Caco-2 (cell line): Measurements from ENCODE around the gene RALBP1. TPM values are rescaled to one million over a fixed set of nuclear protein-coding genes. Genes with fewer than 3 reads are reported as not detected.

Experiments
- BruUV-seq: library from RNA; stranded (reverse); fragments of 400-500 nt; replicated peaks from 2 replicates; lab custom pipeline; 2021; lab: Mats Ljungman, UMichigan
- CTCF ChIA-PET: fragments of 300-600 bp; sonication (Branson Sonifier 250); formaldehyde crosslinking; loops from one replicate; lab custom pipeline; 2022; ENCODE audit warnings: antibody characterized with exemption; lab: Charles Lee
- POLR2A ChIA-PET: fragments of 300-600 bp; sonication (Branson Sonifier 250); formaldehyde crosslinking; loops from one replicate; lab custom pipeline; 2022; ENCODE audit warnings: antibody characterized with exemption; lab: Charles Lee
- DNase-seq, 2 experiments: peaks; one replicate each; pipeline versions ENCODE4 v3.0.0 to v3.0.0-alpha.2; 2020 to 2022
- H3K27me3 ChIP-seq: replicated peaks from 2 replicates; pipeline ENCODE4 v1.6.0; 2011; ENCODE audit warnings: low read length; ENCODE audit not compliant: control insufficient read depth, insufficient read depth
- H3K36me3 ChIP-seq: 2 replicates; pipeline ENCODE4 v1.5.1; 2011; ENCODE audit warnings: low read length; ENCODE audit not compliant: control insufficient read depth, insufficient read depth
- H3K4me1 ChIP-seq: fragments of 250-450 bp; sonication (Bioruptor Pico); 2 replicates; pipeline ENCODE4 v1.5.1; 2020; ENCODE audit warnings: mild to moderate bottlenecking
- H3K4me3 ChIP-seq: 2 replicates; pipeline ENCODE4 v1.5.1; 2011; ENCODE audit warnings: low read depth, mild to moderate bottlenecking, control low read depth, low read length
- H3K9me3 ChIP-seq: fragments of 250-450 bp; sonication (Bioruptor Pico); 2 replicates; pipeline ENCODE4 v1.5.1; 2020; ENCODE audit warnings: mild to moderate bottlenecking, moderate library complexity
- H3K27ac Mint-ChIP-seq: one replicate; pipeline ENCODE4 v1.8.0; 2022; ENCODE audit warnings: mixed read lengths; ENCODE audit not compliant: unreplicated experiment
- H3K27me3 Mint-ChIP-seq: one replicate; pipeline ENCODE4 v1.8.0; 2022; ENCODE audit warnings: mixed read lengths; ENCODE audit not compliant: insufficient read depth, unreplicated experiment
- H3K36me3 Mint-ChIP-seq: one replicate; pipeline ENCODE4 v1.8.0; 2022; ENCODE audit warnings: mild to moderate bottlenecking, mixed read lengths; ENCODE audit not compliant: insufficient read depth, unreplicated experiment
- H3K4me1 Mint-ChIP-seq: one replicate; pipeline ENCODE4 v1.8.0; 2022; ENCODE audit warnings: low read depth, mixed read lengths; ENCODE audit not compliant: unreplicated experiment
- H3K4me3 Mint-ChIP-seq: one replicate; pipeline ENCODE4 v1.8.0; 2022; ENCODE audit warnings: mild to moderate bottlenecking, moderate library complexity, mixed read lengths; ENCODE audit not compliant: unreplicated experiment
- H3K9me3 Mint-ChIP-seq: one replicate; pipeline ENCODE4 v1.8.0; 2022; ENCODE audit warnings: mixed read lengths; ENCODE audit not compliant: unreplicated experiment
- CTCF ChIP-seq, 2 experiments: fragments of 200-600 bp in 1 of 2; IDR thresholded peaks; 1 replicate in 1 of 2; 2 replicates in 1 of 2; pipeline versions ENCODE4 v1.5.1 to v1.8.0; 2011 to 2022; ENCODE audit warnings: antibody characterized with exemption in 1 of 2, control low read depth in 1 of 2, inconsistent platforms in 1 of 2, low read depth in 1 of 2, low read length in 1 of 2, mild to moderate bottlenecking in 1 of 2, moderate library complexity in 1 of 2; ENCODE audit not compliant: insufficient read depth in 1 of 2, severe bottlenecking in 1 of 2, unreplicated experiment in 1 of 2
- intact Hi-C: fragments of 100-400 bp; cut with micrococcal nuclease; formaldehyde crosslinking; loops from one replicate; pipeline ENCODE4 v1.10.0; 2022; ENCODE audit not compliant: unreplicated experiment
- total RNA-seq: library from RNA; stranded (reverse); gene quantifications from 2 replicates; pipeline ENCODE4 v1.2.3, GENCODE V29; 2022

The RALBP1 gene
- total RNA-seq, 1 experiment from 2014 or later = 66.3 TPM

- no peaks in the 10 kb centered on the region for H3K27me3 ChIP-seq
- ChIA-PET CTCF (no interaction called here), POLR2A (no interaction called here)
- intact Hi-C loops = no loop called here
- no peaks in the 10 kb centered on the region for H3K9me3 ChIP-seq
- H3K36me3 ChIP-seq = peaks cover 2% of the 10 kb centered on the region
- no peak for TF ChIP-seq CTCF (IDR thresholded peaks at IDR 0.05; ENCODE audit: insufficient read depth in 1 of 2, low read depth in 1 of 2, low read length in 1 of 2, severe bottlenecking in 1 of 2, unreplicated experiment in 1 of 2)
- DNase-seq = no peak
- H3K4me3 ChIP-seq = no peak overlapping the region
- no peaks in the 10 kb centered on the region for H3K27me3 Mint-ChIP-seq
- no peaks in the 10 kb centered on the region for H3K9me3 Mint-ChIP-seq
- H3K4me1 ChIP-seq = no peaks in the 10 kb centered on the region
- H3K36me3 Mint-ChIP-seq = peaks cover 36% of the 10 kb centered on the region
- no TSS peak for BruUV-seq
- H3K4me3 Mint-ChIP-seq = no peak overlapping the region
- no peak overlapping the region for H3K27ac Mint-ChIP-seq
- H3K4me1 Mint-ChIP-seq = no peaks in the 10 kb centered on the region
Measured at GRCh38 chr18:9565407-9565806, 90.1 kb downstream of the RALBP1 start.

GRCh38 chr18:9568186-9568585, 92.9 kb downstream of the RALBP1 start:
- TF ChIP-seq CTCF (IDR thresholded peaks at IDR 0.05; ENCODE audit: insufficient read depth in 1 of 2, low read depth in 1 of 2, low read length in 1 of 2, severe bottlenecking in 1 of 2, unreplicated experiment in 1 of 2) = no peak
- H3K9me3 ChIP-seq = no peaks in the 10 kb centered on the region
- ChIA-PET POLR2A (no interaction called here), CTCF (no interaction called here)
- no peaks in the 10 kb centered on the region for H3K9me3 Mint-ChIP-seq
- no peak overlapping the region for H3K4me3 ChIP-seq
- H3K4me1 ChIP-seq = no peaks in the 10 kb centered on the region
- no peak overlapping the region for H3K27ac Mint-ChIP-seq
- no TSS peak for BruUV-seq
- H3K4me1 Mint-ChIP-seq = no peaks in the 10 kb centered on the region
- H3K27me3 ChIP-seq = no peaks in the 10 kb centered on the region
- DNase-seq = no peak
- intact Hi-C loops = no loop called here
- H3K4me3 Mint-ChIP-seq = no peak overlapping the region
- H3K36me3 ChIP-seq = no peaks in the 10 kb centered on the region; the same call in none of the 2 replicates
- H3K36me3 Mint-ChIP-seq = peaks cover 36% of the 10 kb centered on the region
- no peaks in the 10 kb centered on the region for H3K27me3 Mint-ChIP-seq

DNA sequence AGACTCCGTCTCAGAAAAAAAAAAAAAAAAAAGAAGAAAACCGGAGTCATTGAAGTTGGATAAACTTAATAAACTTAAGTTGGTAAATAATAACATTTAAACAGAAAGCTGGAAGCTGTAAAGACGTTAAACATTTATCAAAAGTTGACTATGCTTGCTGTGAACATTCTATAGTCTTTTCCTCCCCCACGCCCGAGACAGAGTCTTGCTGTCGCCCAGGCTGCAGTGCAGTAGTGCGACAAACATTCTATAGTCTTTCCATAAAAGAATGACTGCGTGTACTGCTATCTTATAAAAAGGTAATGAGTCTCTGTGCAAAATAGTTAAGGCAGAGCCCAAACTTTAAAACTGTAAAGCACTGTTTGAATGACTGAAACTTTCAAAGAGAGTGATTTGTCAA, 93.9 kb downstream of the RALBP1 start:
- no peak overlapping the region for H3K4me3 Mint-ChIP-seq
- H3K4me1 Mint-ChIP-seq = no peaks in the 10 kb centered on the region
- TF ChIP-seq CTCF (IDR thresholded peaks at IDR 0.05; ENCODE audit: insufficient read depth in 1 of 2, low read depth in 1 of 2, low read length in 1 of 2, severe bottlenecking in 1 of 2, unreplicated experiment in 1 of 2) = no peak
- ChIA-PET CTCF (no interaction called here), POLR2A (no interaction called here)
- Histone ChIP-seq H3K27me3 (no peaks in the 10 kb centered on the region), H3K9me3 (no peaks in the 10 kb centered on the region), H3K4me3 (no peak overlapping the region), H3K36me3 (no peaks in the 10 kb centered on the region; the same call in none of the 2 replicates), H3K4me1 (no peaks in the 10 kb centered on the region)
- no peak for DNase-seq
- no peak overlapping the region for H3K27ac Mint-ChIP-seq
- no TSS peak for BruUV-seq
- H3K27me3 Mint-ChIP-seq = no peaks in the 10 kb centered on the region
- H3K9me3 Mint-ChIP-seq = no peaks in the 10 kb centered on the region
- intact Hi-C loops = no loop called here
- peaks cover 32% of the 10 kb centered on the region for H3K36me3 Mint-ChIP-seq
